Kidney (tissue), 14 donors: ENCODE results near the gene ZC3H12A. TPM values are rescaled to one million over a fixed set of nuclear protein-coding genes. Genes with fewer than 3 reads are reported as not detected.

Experiments
- DNase-seq, 5 donors: peaks; one replicate each; pipeline ENCODE4 v3.0.0-alpha.2; 2013 to 2020
- FAIRE-seq: peaks from 2 replicates; lab custom pipeline; 2012; peaks lifted over from hg19 to GRCh38; lab: Jason Lieb, UNC
- H3K27ac ChIP-seq, 2 donors: one replicate each; pipeline ENCODE4 v1.7.0; 2013; ENCODE audit warnings: low read depth in 2 of 2, low read length in 2 of 2, inconsistent platforms in 1 of 2
- H3K27me3 ChIP-seq: one replicate; pipeline ENCODE4 v1.7.1; 2013; ENCODE audit warnings: low read length, inconsistent platforms; ENCODE audit not compliant: control insufficient read depth, insufficient read depth
- H3K36me3 ChIP-seq, 3 donors: one replicate each; pipeline versions ENCODE4 v1.7.0 to v1.7.1; 2013; ENCODE audit warnings: low read length in 3 of 3, control low read depth in 1 of 3, inconsistent platforms in 1 of 3; ENCODE audit not compliant: insufficient read depth in 3 of 3, control insufficient read depth in 2 of 3
- H3K4me1 ChIP-seq, 3 donors: one replicate each; pipeline versions ENCODE4 v1.7.0 to v1.7.1; 2013; ENCODE audit warnings: low read length in 3 of 3, inconsistent platforms in 1 of 3, low read depth in 1 of 3; ENCODE audit not compliant: control insufficient read depth in 2 of 3, insufficient read depth in 2 of 3
- H3K4me3 ChIP-seq, 3 donors: one replicate each; pipeline versions ENCODE4 v1.7.0 to v1.8.1; 2013; ENCODE audit warnings: low read length in 3 of 3, control low read depth in 1 of 3, inconsistent platforms in 1 of 3
- H3K9ac ChIP-seq, 3 donors: one replicate each; pipeline versions ENCODE4 v1.7.0 to v1.7.1; 2013; ENCODE audit warnings: low read length in 3 of 3, control low read depth in 1 of 3, inconsistent platforms in 1 of 3
- H3K9me3 ChIP-seq, 3 donors: one replicate each; pipeline versions ENCODE4 v1.7.0 to v1.7.1; 2013; ENCODE audit warnings: low read length in 3 of 3, control low read depth in 1 of 3, inconsistent platforms in 1 of 3; ENCODE audit not compliant: control insufficient read depth in 2 of 3, insufficient read depth in 1 of 3
- intact Hi-C: fragments of 100-400 bp; cut with DNase I; formaldehyde crosslinking; loops from one replicate; pipeline ENCODE4 v1.11.1; 2022
- polyA plus RNA-seq: library from polyadenylated mRNA; stranded (reverse); fragments of 350-450 nt; fragmentation: Illumina TruSeq; extraction: RNeasy Lipid Tissue Mini Kit (QIAGEN cat#74804); gene quantifications from one replicate; pipeline ENCODE4 v1.2.3, GENCODE V29; 2014; ENCODE audit warnings: low read depth, low replicate concordance; ENCODE audit not compliant: insufficient read depth
- total RNA-seq: library from RNA; stranded (reverse); fragmentation: NEBNext Ultra II Directional; extraction: Animal tissue kit (Norgen Biotek cat#: 25700); gene quantifications from one replicate; pipeline ENCODE4 v1.2.1, GENCODE V29; 2021
- TF ChIP-seq, protein P1 (sequence below): IDR thresholded peaks from 3 replicates; pipeline ENCODE4 v1.5.1; 2012; ENCODE audit warnings: mild to moderate bottlenecking, moderate library complexity, borderline replicate concordance; ENCODE audit not compliant: insufficient read depth; ENCODE audit errors: extremely low read depth
- donor health status: control.
- donor health status: control.
- donor health status: control.
- donor health status: control.
- donor health status: control.
- donor health status: DM: yes; HTN: yes; CAD: no.
- donor health status: Normal renal cell carcinoma (clear cell type).

ZC3H12A gene
- total and polyA plus RNA-seq, 2 donors from 2014 or later: 3.8 to 21.1 TPM

DNA sequence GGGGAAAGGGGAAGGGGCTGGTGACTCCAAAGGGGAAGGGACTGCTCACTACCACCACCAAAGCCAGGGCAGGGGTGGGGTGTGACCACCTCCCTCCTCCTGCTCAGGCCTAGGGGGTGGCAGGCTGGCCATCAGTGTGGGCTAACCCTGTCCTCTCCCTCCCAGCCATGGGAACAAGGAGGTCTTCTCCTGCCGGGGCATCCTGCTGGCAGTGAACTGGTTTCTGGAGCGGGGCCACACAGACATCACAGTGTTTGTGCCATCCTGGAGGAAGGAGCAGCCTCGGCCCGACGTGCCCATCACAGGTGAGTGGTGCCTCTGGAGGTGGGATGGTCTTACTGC lies 5.7 kb downstream of the ZC3H12A start:
- TF ChIP-seq, protein P1, sequence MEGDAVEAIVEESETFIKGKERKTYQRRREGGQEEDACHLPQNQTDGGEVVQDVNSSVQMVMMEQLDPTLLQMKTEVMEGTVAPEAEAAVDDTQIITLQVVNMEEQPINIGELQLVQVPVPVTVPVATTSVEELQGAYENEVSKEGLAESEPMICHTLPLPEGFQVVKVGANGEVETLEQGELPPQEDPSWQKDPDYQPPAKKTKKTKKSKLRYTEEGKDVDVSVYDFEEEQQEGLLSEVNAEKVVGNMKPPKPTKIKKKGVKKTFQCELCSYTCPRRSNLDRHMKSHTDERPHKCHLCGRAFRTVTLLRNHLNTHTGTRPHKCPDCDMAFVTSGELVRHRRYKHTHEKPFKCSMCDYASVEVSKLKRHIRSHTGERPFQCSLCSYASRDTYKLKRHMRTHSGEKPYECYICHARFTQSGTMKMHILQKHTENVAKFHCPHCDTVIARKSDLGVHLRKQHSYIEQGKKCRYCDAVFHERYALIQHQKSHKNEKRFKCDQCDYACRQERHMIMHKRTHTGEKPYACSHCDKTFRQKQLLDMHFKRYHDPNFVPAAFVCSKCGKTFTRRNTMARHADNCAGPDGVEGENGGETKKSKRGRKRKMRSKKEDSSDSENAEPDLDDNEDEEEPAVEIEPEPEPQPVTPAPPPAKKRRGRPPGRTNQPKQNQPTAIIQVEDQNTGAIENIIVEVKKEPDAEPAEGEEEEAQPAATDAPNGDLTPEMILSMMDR: no peak

DNA sequence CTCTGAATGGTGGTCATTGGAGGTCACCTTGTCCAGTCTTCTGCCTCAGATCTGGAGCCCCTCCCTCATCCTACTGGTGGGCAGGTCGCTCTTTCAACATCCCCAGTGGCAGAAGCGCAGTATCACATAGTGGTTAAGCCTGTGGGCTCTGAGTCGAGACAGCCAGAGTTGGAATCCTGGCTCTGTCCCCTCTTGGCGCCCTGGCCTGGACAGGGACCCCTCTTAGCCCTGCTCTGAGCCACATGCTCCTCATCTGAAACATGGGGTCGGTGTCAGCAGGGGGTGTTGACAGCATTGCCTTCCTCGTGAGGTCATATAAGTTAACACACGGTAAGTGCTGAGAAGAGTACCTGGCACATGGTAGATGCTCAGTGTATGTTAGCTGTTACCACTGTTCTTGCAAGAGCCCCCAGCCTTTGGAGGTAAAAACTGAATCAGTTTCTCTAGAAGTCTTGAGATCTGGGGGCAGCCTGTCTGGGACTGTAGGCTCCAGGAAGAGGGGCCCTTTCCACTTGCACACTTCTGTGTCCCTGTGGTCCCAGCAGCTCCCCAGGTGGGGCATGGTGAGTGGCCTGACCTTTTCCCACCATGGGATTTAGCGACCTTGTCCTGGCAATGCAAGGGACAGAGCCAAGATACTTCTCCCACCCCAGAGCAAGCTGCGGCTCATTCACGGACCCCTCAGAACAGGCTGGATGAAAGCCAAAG lies 6.4 kb downstream of the ZC3H12A start:
- Histone ChIP-seq H3K4me3 (peak overlapping the region in 1 of 3 donors; percentile 96), H3K9ac (no peak overlapping the region), H3K36me3 (peaks cover 0 to 55% (median 29%) of the 10 kb centered on the region in 3 donors), H3K9me3 (no peaks in the 10 kb centered on the region), H3K27ac (peak overlapping the region; percentile 92 to 97), H3K27me3 (no peaks in the 10 kb centered on the region), H3K4me1 (peaks cover 0 to 49% (median 28%) of the 10 kb centered on the region in 3 donors)
- DNase-seq (no peak), FAIRE-seq (no peak)
- TF ChIP-seq, protein P1: no peak
- intact Hi-C loops: no loop called here

More for the DNA sequence above, 5.7 kb downstream of the ZC3H12A start:
- Histone ChIP-seq H3K4me3 (peak overlapping the region in 2 of 3 donors; percentile 23 to 96), H3K4me1 (peaks cover 0 to 51% (median 28%) of the 10 kb centered on the region in 3 donors), H3K36me3 (peaks cover 0 to 56% (median 30%) of the 10 kb centered on the region in 3 donors), H3K9me3 (no peaks in the 10 kb centered on the region), H3K27ac (peak overlapping the region; percentile 92 to 97), H3K27me3 (no peaks in the 10 kb centered on the region), H3K9ac (peak overlapping the region in 2 of 3 donors; percentile 57 to 96)
- DNase-seq (no peak), FAIRE-seq (no peak)
- intact Hi-C loops: no loop called here

DNA sequence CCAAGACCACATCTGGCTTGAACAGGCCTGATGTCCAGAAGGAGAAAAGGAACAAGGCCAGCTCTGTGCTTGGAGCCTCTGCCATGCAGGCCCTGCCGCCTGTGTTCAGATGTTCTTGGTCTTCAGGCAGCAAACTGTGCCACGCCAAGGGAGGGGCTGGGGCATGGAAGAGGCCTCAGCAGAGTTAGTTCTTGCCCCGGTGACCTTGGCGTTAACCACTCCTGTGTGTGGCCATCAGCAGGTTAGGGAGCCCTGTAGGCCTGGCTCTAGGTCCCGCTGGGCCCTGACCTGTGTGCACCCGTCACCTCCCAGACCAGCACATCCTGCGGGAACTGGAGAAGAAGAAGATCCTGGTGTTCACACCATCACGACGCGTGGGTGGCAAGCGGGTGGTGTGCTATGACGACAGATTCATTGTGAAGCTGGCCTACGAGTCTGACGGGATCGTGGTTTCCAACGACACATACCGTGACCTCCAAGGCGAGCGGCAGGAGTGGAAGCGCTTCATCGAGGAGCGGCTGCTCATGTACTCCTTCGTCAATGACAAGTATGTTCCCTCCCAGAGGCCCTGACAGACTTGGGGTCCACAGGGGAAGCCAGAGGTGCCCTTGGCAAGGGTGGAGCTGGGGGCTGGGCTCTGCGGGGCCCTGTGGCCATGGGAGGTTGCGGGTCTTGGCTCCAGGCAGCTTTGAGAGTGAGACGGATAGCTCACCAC lies 7.1 kb downstream of the ZC3H12A start:
- Histone ChIP-seq H3K9ac (no peak overlapping the region), H3K27me3 (no peaks in the 10 kb centered on the region), H3K36me3 (peaks cover 0 to 49% (median 27%) of the 10 kb centered on the region in 3 donors), H3K9me3 (no peaks in the 10 kb centered on the region), H3K27ac (peak overlapping the region in 1 of 2 donors; percentile 3), H3K4me1 (peaks cover 0 to 47% (median 28%) of the 10 kb centered on the region in 3 donors), H3K4me3 (no peak overlapping the region)
- TF ChIP-seq, protein P1: no peak
- intact Hi-C loops: no loop called here
- FAIRE-seq (no peak), DNase-seq (no peak)
